Activated T-helper 9 cell treated with anti-CD3 and anti-CD28 coated beads, Interleukin-2, amount 50 U/mL, for 16 hours (primary cell): ENCODE measurements around the gene MAOB.
"Not testable (repeated sequence)": the region's sequence is repeated elsewhere in the genome, so short reads cannot be mapped to it uniquely, and the experiment has no call there.

Experiments
- DNase-seq: peaks from one replicate; pipeline ENCODE4 v3.0.0-alpha.2; 2020; ENCODE audit warnings: low read depth

The MAOB gene

GRCh38 chrX:43882294-43882681, at the start of gene MAOB:
Gene MAOB (minus strand): TSS chrX:43882450. CDS start chrX:43882299, 151 bp downstream.
- no peak for DNase-seq

GRCh38 chrX:43922032-43922431, 39.8 kb upstream of the MAOB start:
- not testable (repeated sequence) for DNase-seq

GRCh38 chrX:43910772-43911171, 28.5 kb upstream of the MAOB start:
- not testable (repeated sequence) for DNase-seq

GRCh38 chrX:43910012-43910411, 27.8 kb upstream of the MAOB start:
- DNase-seq, result no peak

- no peak for DNase-seq
Observed at GRCh38 chrX:43909141-43909540, 26.9 kb upstream of the MAOB start.

DNA sequence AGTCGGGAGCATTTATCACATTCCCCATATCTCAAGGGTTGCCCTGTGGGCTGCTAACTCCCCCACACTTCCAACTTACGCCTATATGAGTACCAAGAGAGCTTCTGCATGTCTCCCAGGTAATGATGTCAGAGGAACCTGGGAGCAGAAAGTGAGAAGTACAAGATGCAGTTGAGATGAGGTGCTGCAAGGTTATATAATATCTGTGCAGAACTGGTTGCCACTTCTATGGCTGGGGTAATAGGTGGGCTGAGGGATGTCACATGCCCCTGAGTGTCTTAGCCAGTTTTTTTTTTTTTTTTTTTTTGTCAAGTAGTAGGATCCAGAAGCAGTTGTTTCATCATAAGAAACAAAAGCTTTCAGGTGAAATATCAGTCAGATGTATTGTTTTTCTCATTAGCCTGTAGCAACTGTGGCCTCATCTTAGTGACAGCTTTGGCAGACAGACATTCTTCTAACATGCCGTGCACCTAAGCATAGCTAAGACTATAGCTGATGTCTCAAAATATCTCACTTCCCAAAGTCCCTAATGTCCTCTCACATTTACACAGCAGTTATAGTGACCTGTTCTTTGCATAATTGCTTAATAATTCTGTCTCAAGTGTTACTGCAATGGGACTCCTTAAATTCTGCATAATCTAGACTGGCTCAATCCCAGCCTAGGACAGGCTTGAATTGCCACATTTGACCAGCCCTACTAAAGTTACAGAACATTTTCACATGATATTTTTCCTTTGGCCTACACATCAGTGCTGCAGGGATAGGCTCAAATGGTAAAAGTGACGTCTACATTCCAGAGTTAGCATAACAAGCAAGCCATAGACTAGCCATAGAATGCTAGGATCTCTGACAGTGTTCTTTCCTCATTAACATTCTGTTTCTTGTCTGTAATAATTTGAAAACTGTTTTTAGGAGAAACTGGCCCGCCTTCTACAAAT, 17.9 kb upstream of the MAOB start:
- no peak for DNase-seq

- DNase-seq, result no peak
Observed at GRCh38 chrX:43898406-43899035, 16.3 kb upstream of the MAOB start.

GRCh38 chrX:43897290-43897689, 15.0 kb upstream of the MAOB start:
- no peak for DNase-seq

GRCh38 chrX:43892336-43892870, 10.2 kb upstream of the MAOB start:
- DNase-seq, result no peak

GRCh38 chrX:43885617-43886016, 3.4 kb upstream of the MAOB start:
- no peak for DNase-seq

DNA sequence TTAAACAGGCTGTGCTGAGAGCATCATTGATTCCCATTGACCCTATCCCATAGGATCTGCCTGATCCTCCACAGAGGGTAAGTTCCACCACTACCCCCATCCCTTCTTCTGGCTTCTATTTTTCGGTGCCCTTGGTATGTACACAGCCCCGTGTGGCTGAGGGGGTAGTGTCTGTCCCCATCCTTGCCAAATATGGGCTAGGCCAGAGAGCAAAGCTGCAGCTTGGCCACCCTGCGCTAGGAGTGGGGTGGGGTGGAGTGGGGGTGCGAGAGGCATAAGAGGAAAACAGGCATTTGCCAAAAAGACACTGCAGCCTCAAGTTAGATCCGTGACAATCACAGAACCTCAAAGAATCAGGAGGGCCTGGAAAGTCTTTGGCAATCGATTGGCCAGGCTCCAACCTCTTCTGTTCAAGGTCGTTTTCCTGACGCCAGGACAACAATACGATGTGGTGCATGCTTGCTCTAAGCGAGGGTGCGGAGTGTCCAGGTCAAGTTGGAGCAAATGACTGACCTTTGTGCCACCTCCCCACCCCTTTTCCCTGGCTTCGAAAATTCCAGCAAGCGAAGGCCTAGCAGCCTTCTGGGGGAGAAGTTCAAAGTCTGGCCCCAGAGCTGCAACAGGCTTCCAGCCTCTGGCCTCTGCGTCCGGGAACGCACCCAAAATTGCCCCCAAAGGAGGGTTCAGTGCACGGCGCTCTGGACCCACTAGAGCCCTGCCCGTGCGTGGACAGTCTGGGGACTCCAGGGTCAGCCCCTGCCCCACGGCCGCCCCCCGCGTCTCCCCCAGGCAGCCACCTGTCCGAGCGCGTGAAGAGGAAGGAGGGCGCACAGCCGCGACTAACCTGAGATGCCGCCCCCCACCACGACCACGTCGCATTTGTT, 598 bp downstream of the MAOB start:
- DNase-seq, result no peak

DNA sequence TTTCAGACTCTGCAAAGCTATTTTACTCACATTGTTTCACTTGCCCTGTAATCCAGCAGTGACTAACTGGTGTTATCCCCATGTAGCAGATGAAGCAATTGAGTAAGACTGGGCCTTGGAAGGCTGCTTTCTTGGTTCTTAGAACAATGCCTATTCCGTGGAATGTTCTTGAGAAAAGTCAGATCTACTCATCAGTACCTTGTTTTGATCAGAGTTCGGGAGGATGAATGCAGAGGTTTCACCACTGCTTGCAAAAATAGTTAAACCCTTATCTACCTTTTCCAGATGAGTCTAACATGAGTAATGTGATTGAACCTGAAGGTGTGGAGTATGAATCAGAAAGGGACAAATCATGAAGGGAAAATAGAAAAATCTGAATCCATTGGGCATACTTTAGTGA, 1.8 kb downstream of the MAOB start:
- no peak for DNase-seq

DNA sequence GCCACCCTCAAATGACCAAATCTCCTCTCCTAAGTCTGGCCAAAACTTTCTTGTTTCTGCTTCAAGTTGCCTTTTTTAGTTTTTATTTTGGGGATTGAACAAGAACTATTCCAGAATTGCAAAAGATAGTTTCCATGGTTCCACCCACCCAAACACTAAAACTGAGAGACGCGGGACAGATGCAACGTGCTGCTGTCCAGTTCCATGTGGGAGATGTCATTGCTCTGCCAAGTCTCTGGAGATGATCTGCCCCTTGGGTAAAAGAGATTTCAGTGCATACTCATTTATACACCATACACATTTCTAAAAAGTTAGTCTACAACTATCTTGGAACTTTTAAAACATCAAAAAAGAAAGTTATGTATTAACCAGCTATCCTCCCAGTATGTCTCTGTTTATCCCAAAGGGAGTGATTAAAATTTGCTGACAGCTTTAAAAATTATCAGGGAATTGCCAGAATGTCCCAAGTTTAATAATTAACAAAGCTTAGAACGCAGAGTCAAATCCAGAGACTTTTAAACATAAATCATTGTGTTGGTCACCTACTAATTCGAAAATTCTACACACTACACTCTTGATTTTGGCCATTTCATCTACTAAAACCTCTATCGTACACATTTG, 3.2 kb downstream of the MAOB start:
- DNase-seq, result no peak

DNA sequence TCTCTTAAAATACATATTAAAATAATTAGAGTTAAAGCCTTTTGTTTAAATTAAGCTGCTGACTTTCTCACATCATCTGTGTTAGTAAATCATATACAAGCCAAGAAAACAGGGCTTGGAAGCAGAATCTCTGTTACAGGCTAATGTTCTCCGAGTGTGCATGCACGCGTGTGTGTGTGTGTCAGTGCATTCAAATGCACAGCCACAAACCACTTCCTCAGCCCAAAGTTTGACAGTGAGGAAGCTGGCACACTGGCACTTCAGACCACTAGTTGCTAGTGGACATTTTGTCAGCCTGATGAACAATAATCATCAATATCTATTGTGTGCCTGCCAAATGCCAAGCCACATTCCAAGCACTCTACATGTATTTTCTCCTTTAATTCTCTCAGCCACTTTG, 5.6 kb downstream of the MAOB start:
- no peak for DNase-seq

DNA sequence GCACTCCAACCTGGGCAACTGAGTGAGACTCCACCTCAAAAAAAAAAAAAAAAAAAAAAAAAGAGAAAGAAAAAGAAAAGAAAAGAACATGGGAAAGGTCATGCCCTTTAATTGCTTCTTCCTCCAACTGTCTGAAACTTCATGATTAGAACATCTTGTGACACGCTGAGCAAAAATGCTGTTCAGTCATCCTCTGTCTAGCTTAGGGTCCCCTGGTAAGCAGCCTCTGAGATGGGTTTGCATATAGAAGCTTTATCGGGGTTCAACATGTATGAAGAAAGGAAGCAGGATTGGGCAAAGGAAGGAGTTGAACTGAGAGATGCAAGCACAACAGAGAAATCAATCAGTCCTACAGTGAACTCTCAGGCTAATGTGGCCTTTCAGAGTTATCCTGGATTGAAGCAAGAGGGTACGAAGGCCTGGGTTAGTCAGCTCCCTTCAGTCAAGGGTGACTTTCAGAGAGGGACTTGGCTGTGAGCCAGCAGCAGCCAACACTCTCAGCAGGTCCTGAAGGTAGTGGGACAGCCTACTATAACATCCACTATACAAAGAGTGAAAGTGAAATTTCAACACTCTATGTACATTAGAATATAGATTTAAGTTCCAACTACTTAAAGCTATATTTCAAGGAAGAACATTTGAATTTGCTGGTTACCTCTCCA, 11.4 kb downstream of the MAOB start:
- DNase-seq, result no peak

DNA sequence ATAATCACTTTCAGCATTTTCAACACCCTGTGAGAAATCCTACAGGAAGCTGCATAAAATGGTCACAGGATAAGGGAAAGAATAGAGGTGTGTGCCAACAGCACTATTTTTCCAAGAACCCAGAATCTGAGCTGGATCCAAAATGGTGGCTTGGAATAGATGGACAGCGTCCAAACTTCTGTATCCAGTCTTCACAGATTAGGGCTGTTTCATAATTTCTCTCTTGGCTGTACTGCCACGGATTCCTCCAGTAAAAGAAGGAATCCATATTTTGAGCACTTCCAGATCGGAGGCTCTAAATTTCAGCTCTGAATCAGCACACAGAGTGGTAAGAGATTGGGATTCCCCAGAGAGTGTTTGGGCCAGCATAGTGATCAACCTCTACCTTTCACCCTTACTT, 12.2 kb downstream of the MAOB start:
- DNase-seq, result no peak

- DNase-seq, result no peak
Observed at GRCh38 chrX:43868791-43869190, 13.5 kb downstream of the MAOB start.

GRCh38 chrX:43866423-43866822, 15.8 kb downstream of the MAOB start:
- DNase-seq, result no peak

DNA sequence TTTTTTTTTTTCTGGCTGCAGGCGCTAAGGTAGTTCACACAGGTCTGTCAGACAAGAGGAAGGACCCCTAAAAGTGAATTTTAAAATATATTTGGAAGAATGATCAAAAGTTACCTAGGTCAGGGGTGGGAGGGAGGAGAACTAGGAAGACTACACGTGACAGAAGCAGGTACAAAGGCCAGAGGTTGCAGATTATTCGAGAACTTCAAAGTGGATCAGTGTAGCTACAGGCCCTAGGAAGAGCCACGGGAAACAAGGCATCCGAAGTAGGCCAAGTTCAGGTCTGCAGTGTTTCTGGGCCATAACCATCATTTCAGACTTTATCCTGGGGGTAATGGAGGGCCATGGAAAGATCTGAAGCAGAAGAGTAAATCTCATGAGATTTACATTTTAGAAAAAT, 16.5 kb downstream of the MAOB start:
- no peak for DNase-seq

DNA sequence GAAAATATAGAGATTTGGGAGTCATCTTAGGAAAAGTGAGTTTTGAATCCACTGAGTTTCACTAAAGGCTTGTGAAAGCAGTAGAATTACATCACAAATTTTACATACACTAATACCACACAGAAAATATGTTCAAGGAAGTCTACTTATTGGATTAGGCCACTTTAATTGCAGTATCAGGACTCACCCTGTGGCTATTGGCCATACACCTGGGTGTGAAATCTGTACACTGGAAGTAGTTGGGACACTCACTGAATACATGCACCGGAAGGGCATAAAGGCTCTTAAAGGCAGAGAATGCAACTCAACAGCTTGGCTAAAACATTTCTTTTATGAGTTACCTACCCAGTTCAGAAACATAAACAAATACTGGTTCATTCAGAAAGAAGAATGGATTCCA, 19.8 kb downstream of the MAOB start:
- no peak for DNase-seq

DNA sequence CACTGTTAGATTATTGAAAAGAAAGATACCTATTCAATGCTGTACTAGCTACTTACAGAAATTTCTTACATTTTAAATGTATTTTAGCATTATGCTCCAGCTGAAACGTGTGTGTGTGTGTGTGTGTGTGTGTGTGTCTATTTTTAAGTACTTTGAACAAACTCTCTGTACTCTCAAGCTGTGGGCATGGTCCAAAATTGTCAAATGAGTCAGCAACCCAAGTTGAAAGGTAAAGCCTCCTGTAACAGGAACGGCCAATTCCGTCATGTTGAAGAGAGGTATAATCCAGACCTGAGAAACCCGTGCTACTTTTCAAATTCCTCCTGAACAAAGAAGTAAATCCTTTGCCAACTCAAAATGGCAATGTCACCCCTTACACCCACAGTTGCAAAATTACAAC, 20.5 kb downstream of the MAOB start:
- no peak for DNase-seq
